Epithelial cell of proximal tubule (primary cell): ENCODE results near the gene SLC46A2. TPM values are rescaled to one million over a fixed set of nuclear protein-coding genes. Genes with fewer than 3 reads are reported as not detected.

Experiments
- DNase-seq: peaks from one replicate; pipeline ENCODE4 v3.0.0-alpha.2; 2011; ENCODE audit warnings: low read depth
- H3K4me3 ChIP-seq: 2 replicates; pipeline ENCODE4 v1.5.1; 2011; ENCODE audit warnings: low read depth, mild to moderate bottlenecking, low read length
- total RNA-seq: library from RNA; depleted of rRNA; stranded (reverse); fragments of >200 nt; gene quantifications from 2 replicates; pipeline ENCODE4 v1.2.3, GENCODE V29; 2015
- TF ChIP-seq, protein P1 (sequence below): conservative IDR thresholded peaks from 2 replicates; pipeline ENCODE4 v1.5.1; 2012; ENCODE audit warnings: low read depth, mild to moderate bottlenecking, low read length

Gene SLC46A2
- total RNA-seq, 1 donor from 2014 or later, result not detected

- no peak overlapping the region for H3K4me3 ChIP-seq
- TF ChIP-seq, protein P1, sequence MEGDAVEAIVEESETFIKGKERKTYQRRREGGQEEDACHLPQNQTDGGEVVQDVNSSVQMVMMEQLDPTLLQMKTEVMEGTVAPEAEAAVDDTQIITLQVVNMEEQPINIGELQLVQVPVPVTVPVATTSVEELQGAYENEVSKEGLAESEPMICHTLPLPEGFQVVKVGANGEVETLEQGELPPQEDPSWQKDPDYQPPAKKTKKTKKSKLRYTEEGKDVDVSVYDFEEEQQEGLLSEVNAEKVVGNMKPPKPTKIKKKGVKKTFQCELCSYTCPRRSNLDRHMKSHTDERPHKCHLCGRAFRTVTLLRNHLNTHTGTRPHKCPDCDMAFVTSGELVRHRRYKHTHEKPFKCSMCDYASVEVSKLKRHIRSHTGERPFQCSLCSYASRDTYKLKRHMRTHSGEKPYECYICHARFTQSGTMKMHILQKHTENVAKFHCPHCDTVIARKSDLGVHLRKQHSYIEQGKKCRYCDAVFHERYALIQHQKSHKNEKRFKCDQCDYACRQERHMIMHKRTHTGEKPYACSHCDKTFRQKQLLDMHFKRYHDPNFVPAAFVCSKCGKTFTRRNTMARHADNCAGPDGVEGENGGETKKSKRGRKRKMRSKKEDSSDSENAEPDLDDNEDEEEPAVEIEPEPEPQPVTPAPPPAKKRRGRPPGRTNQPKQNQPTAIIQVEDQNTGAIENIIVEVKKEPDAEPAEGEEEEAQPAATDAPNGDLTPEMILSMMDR, result no peak
- DNase-seq, result no peak
Measured at GRCh38 chr9:112900488-112900887, 9.8 kb upstream of the SLC46A2 start.

DNA sequence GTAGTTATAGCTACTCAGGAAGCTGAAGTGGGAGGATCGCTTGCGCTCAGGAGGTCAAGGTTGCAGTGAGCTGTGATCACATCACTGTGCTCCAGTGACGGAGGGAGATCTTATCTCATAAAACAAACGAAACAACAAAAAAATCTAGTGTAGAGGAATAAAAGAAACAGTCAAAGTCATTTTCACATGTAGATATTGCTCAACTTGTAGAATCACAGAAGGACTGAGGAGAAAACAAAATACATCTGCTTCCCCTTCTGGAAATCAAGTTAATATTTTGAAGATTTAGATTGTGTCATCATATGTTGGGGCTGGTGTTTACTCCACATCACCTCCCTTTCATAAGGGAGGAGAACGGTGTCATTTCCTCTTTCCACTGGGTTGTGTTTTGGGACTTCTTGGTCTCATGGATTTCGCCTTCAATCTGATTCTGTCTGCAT lies 8.2 kb upstream of the SLC46A2 start:
- TF ChIP-seq, protein P1, result no peak
- H3K4me3 ChIP-seq, result no peak overlapping the region
- no peak for DNase-seq

- TF ChIP-seq, protein P1, result no peak
- DNase-seq, result no peak
- H3K4me3 ChIP-seq, result no peak overlapping the region
Measured at GRCh38 chr9:112896131-112896530, 5.5 kb upstream of the SLC46A2 start.

GRCh38 chr9:112894699-112895098 lies 4.0 kb upstream of the SLC46A2 start:
- TF ChIP-seq, protein P1, result no peak
- H3K4me3 ChIP-seq, result no peak overlapping the region
- no peak for DNase-seq

- DNase-seq, result no peak
- TF ChIP-seq, protein P1, result no peak
- no peak overlapping the region for H3K4me3 ChIP-seq
Measured at GRCh38 chr9:112894041-112894440, 3.4 kb upstream of the SLC46A2 start.

DNA sequence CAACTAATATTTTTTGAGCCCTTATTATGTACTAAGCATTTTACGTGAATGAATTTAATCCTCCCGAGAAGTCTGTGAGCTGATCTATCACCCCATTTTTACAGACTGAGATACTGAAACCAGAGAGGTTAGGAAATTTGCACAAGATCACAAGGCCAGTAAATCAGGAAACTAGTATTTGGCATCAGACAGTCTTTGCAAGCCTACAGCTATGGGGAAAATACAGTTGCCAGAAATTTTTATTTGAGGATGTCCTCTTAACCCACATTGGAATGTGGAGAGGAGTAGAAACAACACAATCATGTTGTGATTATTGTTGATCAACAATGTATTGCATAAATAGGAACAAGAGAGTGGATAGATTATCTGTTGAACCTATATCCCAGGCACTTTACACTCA lies 2.3 kb upstream of the SLC46A2 start:
- TF ChIP-seq, protein P1, result no peak
- H3K4me3 ChIP-seq, result no peak overlapping the region
- no peak for DNase-seq

DNA sequence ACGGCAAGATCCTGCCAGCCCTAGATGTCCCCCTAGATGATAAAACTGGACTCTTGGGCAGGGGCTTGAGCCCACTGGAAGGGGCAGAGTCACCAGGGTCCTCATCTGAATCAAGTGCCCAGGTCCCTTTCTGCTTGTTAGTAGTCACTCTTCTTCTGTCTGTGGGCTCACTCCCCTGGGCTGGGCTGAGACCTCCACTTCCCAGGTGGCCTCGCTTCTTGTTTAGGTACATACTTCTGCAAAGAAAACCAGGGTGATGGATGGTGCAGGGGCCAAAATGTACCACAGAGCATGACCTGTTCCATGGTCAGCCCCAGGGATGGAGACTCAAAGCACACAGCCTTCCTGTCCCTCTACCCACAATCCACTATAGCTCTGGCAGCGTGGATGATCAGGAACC lies 845 bp upstream of the SLC46A2 start:
- no peak for DNase-seq
- no peak overlapping the region for H3K4me3 ChIP-seq
- TF ChIP-seq, protein P1, result no peak
